GM18861 (cell line): ENCODE data around the gene NCAN.
"Not testable (repeated sequence)": the region's sequence is repeated elsewhere in the genome, so short reads cannot be mapped to it uniquely, and the experiment has no call there.

Source experiments
- ATAC-seq: cut with Tn5 transposase; IDR thresholded peaks from one replicate; pipeline ENCODE4 v1.9.1; 2021; ENCODE audit not compliant: unreplicated experiment

Gene NCAN

GRCh38 chr19:19223636-19224035 lies 11.9 kb downstream of the NCAN start:
- ATAC-seq: no peak

GRCh38 chr19:19224150-19224851 lies 12.5 kb downstream of the NCAN start:
- ATAC-seq: no peak

GRCh38 chr19:19224852-19225494 lies 13.2 kb downstream of the NCAN start:
- ATAC-seq: no peak

GRCh38 chr19:19226204-19226603 lies 14.4 kb downstream of the NCAN start:
- no peak for ATAC-seq

GRCh38 chr19:19226663-19227062 lies 14.9 kb downstream of the NCAN start:
- no peak for ATAC-seq

- ATAC-seq: no peak
Measured at GRCh38 chr19:19227217-19227616, 15.5 kb downstream of the NCAN start.

- no peak for ATAC-seq
Measured at GRCh38 chr19:19229701-19230100, 17.9 kb downstream of the NCAN start.

GRCh38 chr19:19230999-19231398 lies 19.2 kb downstream of the NCAN start:
- no peak for ATAC-seq

GRCh38 chr19:19232261-19232721 lies 20.5 kb downstream of the NCAN start:
- no peak for ATAC-seq

- no peak for ATAC-seq
Measured at GRCh38 chr19:19234220-19234816, 22.6 kb downstream of the NCAN start.

- no peak for ATAC-seq
Measured at GRCh38 chr19:19236173-19236572, 24.4 kb downstream of the NCAN start.

GRCh38 chr19:19238126-19238894 lies 26.6 kb downstream of the NCAN start:
- no peak for ATAC-seq

GRCh38 chr19:19239675-19240074 lies 27.9 kb downstream of the NCAN start:
- no peak for ATAC-seq

- no peak for ATAC-seq
Measured at GRCh38 chr19:19240476-19240875, 28.7 kb downstream of the NCAN start.

GRCh38 chr19:19250196-19250801 lies 38.5 kb downstream of the NCAN start:
- no peak for ATAC-seq

- ATAC-seq: not testable (repeated sequence)
Measured at GRCh38 chr19:19253409-19253808, 41.7 kb downstream of the NCAN start.

- ATAC-seq: no peak
Measured at GRCh38 chr19:19256072-19256969, 44.6 kb downstream of the NCAN start.

- ATAC-seq: no peak
Measured at GRCh38 chr19:19257137-19257536, 45.4 kb downstream of the NCAN start.

GRCh38 chr19:19257836-19258588 lies 46.3 kb downstream of the NCAN start:
- no peak for ATAC-seq
